HS-27A (cell line): ENCODE data around the gene CCNG1.
"Not testable (repeated sequence)": the region's sequence is repeated elsewhere in the genome, so short reads cannot be mapped to it uniquely, and the experiment has no call there.

Experiments
- DNase-seq: peaks from one replicate; pipeline ENCODE4 v3.0.0-alpha.2; 2012; ENCODE audit warnings: low read depth, missing footprints

The CCNG1 gene

GRCh38 chr5:163437309-163438182 is at the start of gene CCNG1:
TSS of gene CCNG1 (plus strand) at chr5:163437595. CDS start at chr5:163439257, 1,662 bp downstream.
- peak; percentile 72 for DNase-seq

GRCh38 chr5:163395792-163396191 is 41.6 kb upstream of the CCNG1 start:
- DNase-seq, result no peak

GRCh38 chr5:163396818-163397340 is 40.5 kb upstream of the CCNG1 start:
- not testable (repeated sequence) for DNase-seq

DNA sequence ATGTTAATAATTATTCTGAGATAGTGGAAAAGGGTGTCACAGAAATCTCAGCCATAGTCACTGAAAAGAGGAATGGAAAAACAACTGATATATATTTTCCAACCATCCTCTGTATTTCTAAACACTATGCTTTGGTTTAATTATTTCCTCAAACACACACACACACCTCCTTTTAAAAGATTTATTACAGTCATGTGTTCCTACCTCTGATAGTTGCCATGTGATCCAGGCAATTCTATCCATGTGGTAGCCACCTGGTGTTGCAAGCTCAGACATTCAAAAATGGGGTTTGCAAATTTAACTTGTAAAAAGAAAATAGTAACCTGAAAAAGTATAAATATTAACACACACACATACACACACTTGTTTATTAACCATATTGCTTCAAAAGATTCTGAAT is 40.0 kb upstream of the CCNG1 start:
- no peak for DNase-seq

GRCh38 chr5:163399923-163400322 is 37.5 kb upstream of the CCNG1 start:
- DNase-seq, result no peak

- no peak for DNase-seq
Observed at GRCh38 chr5:163401271-163401670, 36.1 kb upstream of the CCNG1 start.

- DNase-seq, result no peak
Observed at GRCh38 chr5:163402007-163402406, 35.4 kb upstream of the CCNG1 start.

GRCh38 chr5:163404364-163405173 is 32.8 kb upstream of the CCNG1 start:
- no peak for DNase-seq

- no peak for DNase-seq
Observed at GRCh38 chr5:163407034-163407655, 30.2 kb upstream of the CCNG1 start.

DNA sequence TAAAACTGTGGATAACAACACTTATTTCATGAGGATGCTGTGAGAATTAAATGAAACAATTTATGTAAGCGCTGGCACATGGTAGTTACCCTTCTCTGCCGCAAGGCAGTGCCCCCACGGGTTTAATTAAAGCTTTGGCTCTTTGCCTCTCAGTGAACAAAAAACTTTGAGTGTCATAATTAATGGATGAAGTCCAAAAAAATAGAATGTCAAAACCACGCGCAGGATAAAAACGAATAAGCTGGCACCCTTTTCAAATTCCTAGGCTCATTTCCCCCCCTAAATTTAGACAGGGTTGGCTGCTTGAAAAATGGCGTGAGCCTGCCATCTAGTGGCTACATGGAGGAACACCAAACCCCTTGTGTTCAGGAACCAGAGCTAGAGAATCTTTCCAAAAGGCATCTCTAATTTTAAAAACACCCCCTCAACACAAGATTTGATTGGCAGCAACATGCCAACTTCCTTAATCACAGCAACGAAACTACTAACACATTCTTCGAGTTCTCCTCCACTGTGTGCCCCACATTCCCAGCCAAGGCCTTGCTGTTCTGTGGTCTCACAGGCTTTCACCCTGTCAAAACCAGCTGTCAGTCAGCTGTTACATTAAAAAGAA is 29.0 kb upstream of the CCNG1 start:
- peak; percentile 14 for DNase-seq

DNA sequence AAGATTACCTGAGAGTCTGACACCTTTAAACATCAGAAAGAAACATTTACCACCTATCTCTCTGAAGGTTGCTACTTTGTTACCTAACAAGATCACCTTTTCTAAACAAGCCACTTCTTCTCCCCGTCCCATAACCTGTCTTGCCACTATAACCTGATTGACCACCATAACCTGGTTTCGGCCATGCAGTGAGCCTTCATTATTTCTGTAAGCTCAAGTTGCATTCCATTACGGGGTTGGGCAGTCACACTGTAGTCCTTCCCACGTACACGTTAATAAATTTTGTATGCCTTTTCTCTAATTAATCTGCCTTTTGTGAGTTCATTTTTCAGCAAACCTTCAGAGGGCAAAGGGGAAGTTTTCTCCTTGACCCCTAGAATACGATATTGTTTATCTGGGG is 28.0 kb upstream of the CCNG1 start:
- DNase-seq, result no peak

DNA sequence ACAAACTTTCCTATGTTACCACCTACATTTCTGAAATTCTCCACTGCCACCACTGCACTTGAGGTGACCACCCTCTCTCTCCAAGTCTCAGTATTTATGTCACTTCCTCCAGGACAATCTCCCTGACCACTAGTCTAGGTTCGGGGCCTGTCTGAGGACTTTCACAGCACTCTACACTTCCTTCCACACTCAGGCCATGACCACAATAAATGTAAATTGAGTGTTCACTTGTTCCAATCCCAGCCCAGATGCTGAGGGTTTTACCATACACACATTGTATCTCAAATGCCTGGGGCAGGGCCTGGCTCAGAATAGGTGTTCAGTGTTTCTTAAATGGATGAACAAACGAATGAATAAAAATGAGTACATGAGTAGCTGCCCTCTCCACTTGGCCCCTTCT is 26.9 kb upstream of the CCNG1 start:
- no peak for DNase-seq

DNA sequence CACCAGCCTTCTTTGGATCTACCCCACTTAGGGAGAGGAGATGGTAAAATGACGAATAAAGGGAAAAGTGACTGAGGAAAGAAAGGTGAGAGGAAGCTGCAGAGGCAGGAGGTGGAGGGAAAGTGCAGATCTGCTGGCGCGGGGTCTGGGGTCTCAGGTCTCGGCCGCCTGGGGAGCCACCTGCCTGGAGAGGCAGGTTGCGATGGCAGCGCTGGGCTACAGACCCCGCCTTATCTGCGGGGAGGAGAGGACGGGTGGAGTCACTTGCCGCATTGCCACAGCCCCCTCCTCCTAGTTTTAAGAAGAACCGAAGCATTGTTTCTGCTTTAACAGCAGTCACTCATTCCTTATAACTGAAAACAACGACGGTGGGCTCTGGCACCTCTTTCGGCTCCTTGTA is 21.7 kb upstream of the CCNG1 start:
- not testable (repeated sequence) for DNase-seq

DNA sequence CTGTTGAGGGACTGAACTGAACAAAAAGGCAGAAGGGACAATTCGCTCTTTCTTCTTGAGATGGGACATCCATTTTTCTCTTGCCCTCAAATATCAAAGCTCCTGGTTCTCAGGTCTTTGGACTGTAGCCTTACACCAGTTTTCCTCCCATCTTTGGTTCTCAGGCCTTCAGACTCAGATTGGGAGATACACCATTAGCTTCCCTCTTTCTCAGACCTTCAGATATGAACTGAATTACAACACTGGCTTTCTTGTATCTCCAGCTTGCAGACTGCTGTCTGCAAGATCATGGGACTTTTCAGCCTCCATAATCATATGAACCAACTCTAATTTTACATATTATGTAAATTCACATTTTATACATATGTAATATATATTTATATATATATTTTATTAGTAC is 12.6 kb upstream of the CCNG1 start:
- no peak for DNase-seq

GRCh38 chr5:163426128-163426527 is 11.3 kb upstream of the CCNG1 start:
- DNase-seq, result not testable (repeated sequence)

DNA sequence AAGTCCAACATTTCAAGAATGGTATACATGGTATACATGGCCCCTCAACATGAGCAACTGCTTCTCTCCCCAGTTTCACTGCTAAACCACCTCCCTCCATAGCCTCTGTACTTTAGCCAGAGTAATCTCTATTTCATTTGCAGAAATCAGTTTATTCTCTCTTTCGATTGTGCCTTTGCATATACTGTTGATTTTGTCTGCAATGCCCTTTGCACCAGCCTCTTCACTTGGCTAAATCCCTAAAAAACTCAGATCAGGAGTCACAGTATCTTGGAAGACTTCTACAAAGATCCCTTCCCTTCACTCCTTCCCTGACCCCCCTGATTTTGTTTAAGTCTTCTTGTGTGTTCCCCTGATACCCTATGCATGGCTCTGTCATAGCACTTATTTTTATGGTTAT is 4.9 kb upstream of the CCNG1 start:
- DNase-seq, result no peak

GRCh38 chr5:163433271-163433670 is 4.1 kb upstream of the CCNG1 start:
- DNase-seq, result no peak

- DNase-seq, result no peak
Observed at GRCh38 chr5:163434401-163434866, 3.0 kb upstream of the CCNG1 start.

DNA sequence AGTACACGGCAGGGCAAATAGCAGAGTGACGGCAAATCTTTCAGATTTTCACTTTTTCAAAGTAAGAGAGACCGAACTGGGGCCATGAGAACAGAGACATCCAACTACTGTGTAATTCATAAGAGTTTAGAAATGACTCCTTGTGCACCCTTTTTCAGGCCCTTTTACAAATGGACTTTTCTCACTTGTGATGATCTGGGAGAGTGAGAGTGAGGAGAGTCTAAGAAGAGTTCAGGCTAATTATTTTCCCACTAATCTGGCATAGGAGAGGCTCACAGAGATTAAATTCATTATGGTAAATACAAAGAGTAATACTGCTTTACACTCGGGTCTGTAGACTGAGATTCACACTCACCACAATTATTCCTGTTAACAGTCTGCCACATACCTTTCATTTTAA is 880 bp upstream of the CCNG1 start:
- no peak for DNase-seq

DNA sequence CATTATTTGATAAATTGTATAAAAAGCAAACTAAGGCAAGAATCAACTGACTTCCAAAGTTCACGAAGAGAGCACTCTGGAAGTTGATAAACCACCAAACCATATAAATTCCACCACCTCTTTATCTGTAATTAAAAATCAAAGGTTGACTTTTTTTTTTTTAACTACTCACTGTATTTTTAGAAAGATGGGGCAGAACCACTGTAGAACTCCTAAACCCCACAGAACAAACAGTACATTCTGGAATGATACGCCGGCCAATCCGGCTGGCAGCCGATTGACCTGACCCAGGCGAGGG is 435 bp upstream of the CCNG1 start:
- DNase-seq, result no peak

- no peak for DNase-seq
Observed at GRCh38 chr5:163439092-163439425, 1.7 kb downstream of the CCNG1 start.

DNA sequence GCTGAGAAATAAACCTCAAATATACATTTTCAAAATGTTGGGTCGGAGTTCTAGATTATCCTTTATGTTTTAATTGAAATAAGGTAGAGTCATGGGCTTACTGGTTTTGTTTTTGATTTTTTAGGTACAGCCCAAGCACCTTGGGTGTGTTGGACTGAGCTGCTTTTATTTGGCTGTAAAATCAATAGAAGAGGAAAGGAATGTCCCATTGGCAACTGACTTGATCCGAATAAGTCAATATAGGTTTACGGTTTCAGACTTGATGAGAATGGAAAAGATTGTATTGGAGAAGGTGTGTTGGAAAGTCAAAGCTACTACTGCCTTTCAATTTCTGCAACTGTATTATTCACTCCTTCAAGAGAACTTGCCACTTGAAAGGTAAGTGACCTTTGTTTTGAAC is 3.6 kb downstream of the CCNG1 start:
- no peak for DNase-seq
